DND-41 (cell line): ENCODE results near the gene ERBB2.

ENCODE experiments used
- EZH2 ChIP-seq: IDR thresholded peaks from 3 replicates; pipeline ENCODE4 v1.6.1; 2012; ENCODE audit warnings: borderline replicate concordance, low read depth, mild to moderate bottlenecking, moderate library complexity, low read length, inconsistent platforms; ENCODE audit not compliant: severe bottlenecking
- TF ChIP-seq, protein P1 (sequence below): IDR thresholded peaks from 2 replicates; pipeline ENCODE4 v1.5.1; 2012; ENCODE audit warnings: borderline replicate concordance, low read length, moderate library complexity, mild to moderate bottlenecking; ENCODE audit not compliant: poor library complexity, severe bottlenecking; ENCODE audit errors: extremely low read depth

DNA sequence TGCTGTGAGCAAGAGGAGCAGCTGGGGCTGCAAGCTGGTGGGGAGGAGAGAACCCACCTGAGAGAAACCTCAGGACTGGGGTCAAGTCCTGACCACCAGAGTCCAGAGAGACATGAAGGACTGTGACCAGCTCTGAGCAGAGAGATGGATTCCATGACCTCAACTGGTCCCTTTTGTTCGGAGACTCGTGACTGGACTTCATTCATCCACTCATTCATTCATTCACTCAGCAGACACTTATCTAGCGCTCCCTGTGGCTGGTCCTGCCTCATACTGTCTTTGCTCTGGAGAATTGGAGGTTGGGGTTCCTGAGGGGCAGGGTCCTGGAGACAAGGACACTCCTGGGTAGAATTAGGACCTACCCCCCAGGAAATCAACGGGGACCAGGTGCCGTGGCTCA, 4.0 kb downstream of the ERBB2 start:
- TF ChIP-seq, protein P1, sequence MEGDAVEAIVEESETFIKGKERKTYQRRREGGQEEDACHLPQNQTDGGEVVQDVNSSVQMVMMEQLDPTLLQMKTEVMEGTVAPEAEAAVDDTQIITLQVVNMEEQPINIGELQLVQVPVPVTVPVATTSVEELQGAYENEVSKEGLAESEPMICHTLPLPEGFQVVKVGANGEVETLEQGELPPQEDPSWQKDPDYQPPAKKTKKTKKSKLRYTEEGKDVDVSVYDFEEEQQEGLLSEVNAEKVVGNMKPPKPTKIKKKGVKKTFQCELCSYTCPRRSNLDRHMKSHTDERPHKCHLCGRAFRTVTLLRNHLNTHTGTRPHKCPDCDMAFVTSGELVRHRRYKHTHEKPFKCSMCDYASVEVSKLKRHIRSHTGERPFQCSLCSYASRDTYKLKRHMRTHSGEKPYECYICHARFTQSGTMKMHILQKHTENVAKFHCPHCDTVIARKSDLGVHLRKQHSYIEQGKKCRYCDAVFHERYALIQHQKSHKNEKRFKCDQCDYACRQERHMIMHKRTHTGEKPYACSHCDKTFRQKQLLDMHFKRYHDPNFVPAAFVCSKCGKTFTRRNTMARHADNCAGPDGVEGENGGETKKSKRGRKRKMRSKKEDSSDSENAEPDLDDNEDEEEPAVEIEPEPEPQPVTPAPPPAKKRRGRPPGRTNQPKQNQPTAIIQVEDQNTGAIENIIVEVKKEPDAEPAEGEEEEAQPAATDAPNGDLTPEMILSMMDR = no peak
- TF ChIP-seq EZH2 = no peak
